HG03354 (cell line): ENCODE measurements around the gene SART3.

ENCODE experiments used
- ATAC-seq: cut with Tn5 transposase; IDR thresholded peaks from one replicate; pipeline ENCODE4 v1.9.1; 2021; ENCODE audit warnings: mild to moderate bottlenecking; ENCODE audit not compliant: unreplicated experiment, poor library complexity, severe bottlenecking

The SART3 gene

GRCh38 chr12:108473400-108474055, 87.4 kb downstream of the SART3 start:
- no peak for ATAC-seq
